Fibroblast of lung (primary cell): ENCODE data around the gene RBM4B. TPM values are rescaled to one million over a fixed set of nuclear protein-coding genes. Genes with fewer than 3 reads are reported as not detected.

Experiments used
- DNase-seq, 2 donors: peaks; one replicate each; pipeline versions ENCODE4 v3.0.0 to v3.0.0-alpha.2; 2010; ENCODE audit warnings: low read depth in 2 of 2
- H2AFZ ChIP-seq: 2 replicates; pipeline ENCODE4 v1.5.1; 2012; ENCODE audit warnings: low read length, control low read depth, inconsistent platforms
- H3K27ac ChIP-seq: 2 replicates; pipeline ENCODE4 v1.5.1; 2011; ENCODE audit warnings: low read length, control low read depth; ENCODE audit not compliant: insufficient read depth
- H3K27me3 ChIP-seq: 2 replicates; pipeline ENCODE4 v1.5.1; 2011; ENCODE audit warnings: mild to moderate bottlenecking, low read length; ENCODE audit not compliant: control insufficient read depth, insufficient read depth
- H3K36me3 ChIP-seq: 2 replicates; pipeline ENCODE4 v1.5.1; 2011; ENCODE audit warnings: low read length; ENCODE audit not compliant: control insufficient read depth, insufficient read depth
- H3K4me1 ChIP-seq: 2 replicates; pipeline ENCODE4 v1.5.1; 2011; ENCODE audit warnings: low read length; ENCODE audit not compliant: control insufficient read depth, insufficient read depth; ENCODE audit errors: extremely low read depth
- H3K4me2 ChIP-seq: 2 replicates; pipeline ENCODE4 v1.5.1; 2011; ENCODE audit warnings: low read length, control low read depth; ENCODE audit not compliant: insufficient read depth; ENCODE audit errors: extremely low read depth
- H3K4me3 ChIP-seq, 4 experiments: fragments of 200-600 bp in 1 of 4; sonication (generic) in 1 of 4; replicated peaks in 1 of 4; 2 replicates each; pipeline ENCODE4 v1.5.1; 2011 to 2016; ENCODE audit warnings: low read length in 4 of 4, low read depth in 3 of 4, mild to moderate bottlenecking in 3 of 4, control low read depth in 2 of 4, inconsistent platforms in 1 of 4, mixed read lengths in 1 of 4; ENCODE audit not compliant: insufficient read depth in 1 of 4; ENCODE audit errors: control extremely low read depth in 1 of 4
- H3K79me2 ChIP-seq: 2 replicates; pipeline ENCODE4 v1.5.1; 2012; ENCODE audit warnings: mild to moderate bottlenecking, low read length, inconsistent platforms; ENCODE audit not compliant: control insufficient read depth, insufficient read depth
- H3K9ac ChIP-seq: 2 replicates; pipeline ENCODE4 v1.5.1; 2011; ENCODE audit warnings: mild to moderate bottlenecking, low read length, control low read depth; ENCODE audit not compliant: insufficient read depth
- H3K9me3 ChIP-seq: 2 replicates; pipeline ENCODE4 v1.5.1; 2012; ENCODE audit warnings: low read depth, low read length; ENCODE audit not compliant: control insufficient read depth, insufficient read depth
- H4K20me1 ChIP-seq: 2 replicates; pipeline ENCODE4 v1.5.1; 2011; ENCODE audit warnings: low read length; ENCODE audit not compliant: control insufficient read depth, insufficient read depth; ENCODE audit errors: extremely low read depth
- CTCF ChIP-seq, 2 donors: IDR thresholded peaks in 1 of 2; conservative IDR thresholded peaks in 1 of 2; 1 replicate in 1 of 2; 2 replicates in 1 of 2; pipeline ENCODE4 v1.5.1; 2011 to 2012; ENCODE audit warnings: low read length in 2 of 2, control low read depth in 1 of 2, inconsistent platforms in 1 of 2, low read depth in 1 of 2, mild to moderate bottlenecking in 1 of 2
- EZH2 ChIP-seq: IDR thresholded peaks from 2 replicates; pipeline ENCODE4 v1.5.1; 2012; ENCODE audit warnings: low read length, control low read depth, mild to moderate bottlenecking; ENCODE audit errors: missing control alignments
- polyA plus RNA-seq, 2 donors: library from polyadenylated mRNA; depleted of rRNA in 1 of 2; stranded (reverse) in 1 of 2; unstranded in 1 of 2; fragments of >200 nt; gene quantifications; 2 replicates each; pipeline ENCODE4 v1.2.1, GENCODE V29; 2011 to 2012; ENCODE audit warnings: missing spikeins in 1 of 2
- total RNA-seq: library from RNA; depleted of rRNA; stranded (reverse); fragments of >200 nt; gene quantifications from 2 replicates; pipeline ENCODE4 v1.2.1, GENCODE V29; 2014

Gene RBM4B
- total and polyA plus RNA-seq, 2 donors (not counting 1 experiment from before 2014, with no cell fraction given) = 24.6 to 28.4 TPM

GRCh38 chr11:66688561-66689534 lies 11.2 kb upstream of the RBM4B start:
- DNase-seq = no peak
- H3K4me3 ChIP-seq = no peak overlapping the region
- TF ChIP-seq CTCF (conservative IDR thresholded peaks at IDR 0.05 in 1 of 2, IDR thresholded peaks at IDR 0.05 in 1 of 2; ENCODE audit: low read depth in 1 of 2, low read length in 2 of 2) = no peak
- no peak for TF ChIP-seq EZH2
- H3K9me3 ChIP-seq = no peaks in the 10 kb centered on the region
- H3K4me1 ChIP-seq = no peaks in the 10 kb centered on the region
- no peaks in the 10 kb centered on the region for H4K20me1 ChIP-seq
- H3K4me2 ChIP-seq = no peak overlapping the region
- H3K9ac ChIP-seq = no peak overlapping the region
- H2AFZ ChIP-seq = no peak overlapping the region
- H3K27ac ChIP-seq = no peak overlapping the region
- no peaks in the 10 kb centered on the region for H3K36me3 ChIP-seq
- no peaks in the 10 kb centered on the region for H3K27me3 ChIP-seq
- H3K79me2 ChIP-seq = no peaks in the 10 kb centered on the region

GRCh38 chr11:66687831-66688281 lies 10.2 kb upstream of the RBM4B start:
- Histone ChIP-seq H3K9me3 (no peaks in the 10 kb centered on the region), H3K4me2 (no peak overlapping the region), H3K27ac (no peak overlapping the region), H4K20me1 (no peaks in the 10 kb centered on the region), H3K9ac (no peak overlapping the region), H3K4me3 (no peak overlapping the region), H3K27me3 (no peaks in the 10 kb centered on the region), H3K79me2 (no peaks in the 10 kb centered on the region), H2AFZ (no peak overlapping the region), H3K4me1 (no peaks in the 10 kb centered on the region), H3K36me3 (no peaks in the 10 kb centered on the region)
- no peak for DNase-seq
- TF ChIP-seq CTCF (conservative IDR thresholded peaks at IDR 0.05 in 1 of 2, IDR thresholded peaks at IDR 0.05 in 1 of 2; ENCODE audit: low read depth in 1 of 2, low read length in 2 of 2) = no peak
- TF ChIP-seq EZH2 = no peak

GRCh38 chr11:66686801-66687750 lies 9.4 kb upstream of the RBM4B start:
- DNase-seq = no peak
- no peak overlapping the region for H3K4me2 ChIP-seq
- no peaks in the 10 kb centered on the region for H3K4me1 ChIP-seq
- no peak overlapping the region for H3K4me3 ChIP-seq
- H4K20me1 ChIP-seq = no peaks in the 10 kb centered on the region
- H3K9ac ChIP-seq = no peak overlapping the region
- no peaks in the 10 kb centered on the region for H3K36me3 ChIP-seq
- H3K9me3 ChIP-seq = no peaks in the 10 kb centered on the region
- TF ChIP-seq CTCF (conservative IDR thresholded peaks at IDR 0.05 in 1 of 2, IDR thresholded peaks at IDR 0.05 in 1 of 2; ENCODE audit: low read depth in 1 of 2, low read length in 2 of 2) (no peak), EZH2 (no peak)
- H2AFZ ChIP-seq = no peak overlapping the region
- no peaks in the 10 kb centered on the region for H3K79me2 ChIP-seq
- H3K27ac ChIP-seq = no peak overlapping the region
- H3K27me3 ChIP-seq = no peaks in the 10 kb centered on the region
